GM12878 (cell line): ENCODE measurements around the gene KRTAP5-3. TPM values are rescaled to one million over a fixed set of nuclear protein-coding genes. Genes with fewer than 3 reads are reported as not detected.
"Not testable (repeated sequence)": the region's sequence is repeated elsewhere in the genome, so short reads cannot be mapped to it uniquely, and the experiment has no call there.

Source experiments
- ATAC-seq: fragments of 200-7000 bp; cut with Tn5 transposase; 3 replicates; pipeline ENCODE4 v1.9.1; 2020; ENCODE audit warnings: mild to moderate bottlenecking, moderate library complexity
- BruUV-seq: library from RNA; stranded (reverse); fragments of 400-500 nt; replicated peaks from 2 replicates; lab custom pipeline; 2021; lab: Mats Ljungman, UMichigan
- CTCF ChIA-PET: fragments of 300-600 bp; sonication (Branson Sonifier 250); formaldehyde crosslinking; extraction: SDS; loops from one replicate; lab custom pipeline; 2021; ENCODE audit warnings: inconsistent platforms; lab: Yijun Ruan, JAX
- POLR2A ChIA-PET: fragments of 350-600 bp; formaldehyde crosslinking; extraction: SDS; loops from one replicate; lab custom pipeline; 2021; ENCODE audit warnings: inconsistent platforms; lab: Charles Lee
- RAD21 ChIA-PET: fragments of 300-600 bp; sonication (Branson Sonifier 250); formaldehyde crosslinking; loops from one replicate; lab custom pipeline; 2023; ENCODE audit warnings: antibody characterized with exemption; ENCODE audit not compliant: unreplicated experiment; lab: Charles Lee
- SMC1A ChIA-PET: fragments of 300-600 bp; sonication (Branson Sonifier 250); formaldehyde crosslinking; loops from one replicate; lab custom pipeline; 2023; ENCODE audit not compliant: unreplicated experiment, uncharacterized antibody; lab: Charles Lee
- DNase-seq: peaks from one replicate; pipeline ENCODE4 v3.0.0-alpha.2; 2011; ENCODE audit warnings: low read depth, low spot score
- FAIRE-seq: peaks from 3 replicates; lab custom pipeline; 2011; peaks lifted over from hg19 to GRCh38; lab: Jason Lieb, UNC
- H2AFZ ChIP-seq: 2 replicates; pipeline ENCODE4 v1.6.0; 2011; ENCODE audit warnings: low read depth, low read length, control low read depth; ENCODE audit not compliant: control insufficient read depth
- H3K27ac ChIP-seq: 2 replicates; pipeline ENCODE4 v1.5.1; 2011; ENCODE audit warnings: control low read depth; ENCODE audit not compliant: control insufficient read depth, insufficient read depth
- H3K27me3 ChIP-seq, 2 experiments: replicated peaks in 1 of 2; 2 replicates each; pipeline versions ENCODE4 v1.6.0 to v1.6.1; 2011; ENCODE audit warnings: low read length in 1 of 2; ENCODE audit not compliant: control insufficient read depth in 2 of 2, insufficient read depth in 2 of 2
- H3K36me3 ChIP-seq, 2 experiments: 2 replicates each; pipeline ENCODE4 v1.5.1; 2011; ENCODE audit warnings: low read length in 1 of 2; ENCODE audit not compliant: control insufficient read depth in 2 of 2, insufficient read depth in 2 of 2
- H3K4me1 ChIP-seq: 2 replicates; pipeline ENCODE4 v1.6.1; 2011; ENCODE audit warnings: mild to moderate bottlenecking, low read length, moderate library complexity, mixed read lengths; ENCODE audit not compliant: control insufficient read depth, insufficient read depth
- H3K4me2 ChIP-seq: 2 replicates; pipeline ENCODE4 v1.6.0; 2011; ENCODE audit warnings: control low read depth; ENCODE audit not compliant: control insufficient read depth, insufficient read depth
- H3K4me3 ChIP-seq: fragments of 200-600 bp; sonication (generic); 2 replicates; pipeline ENCODE4 v1.5.1; 2016
- H3K79me2 ChIP-seq: 2 replicates; pipeline ENCODE4 v1.6.0; 2011; ENCODE audit warnings: low read length; ENCODE audit not compliant: control insufficient read depth, insufficient read depth
- H3K9ac ChIP-seq: 2 replicates; pipeline ENCODE4 v1.8.0; 2011; ENCODE audit warnings: low read length, control low read depth, mixed read lengths; ENCODE audit not compliant: control insufficient read depth, insufficient read depth
- H3K9me3 ChIP-seq: replicated peaks from 3 replicates; pipeline ENCODE4 v1.5.1; 2011; ENCODE audit warnings: mild to moderate bottlenecking, low read length; ENCODE audit not compliant: control insufficient read depth, insufficient read depth
- H4K20me1 ChIP-seq: 2 replicates; pipeline ENCODE4 v1.6.0; 2011; ENCODE audit not compliant: control insufficient read depth, insufficient read depth
- E2F8 ChIP-seq: fragments of 450-650 bp; IDR thresholded peaks from 2 replicates; pipeline ENCODE4 v1.6.1; 2018; ENCODE audit warnings: mild to moderate bottlenecking, low read depth, moderate library complexity; ENCODE audit not compliant: partially characterized antibody
- EED ChIP-seq: sonication (generic); IDR thresholded peaks from 2 replicates; pipeline ENCODE4 v1.6.1; 2016; ENCODE audit warnings: antibody characterized with exemption, low read depth
- JUNB ChIP-seq: IDR thresholded peaks from 2 replicates; pipeline ENCODE4 v1.6.1; 2016; ENCODE audit warnings: antibody characterized with exemption, mild to moderate bottlenecking
- MXI1 ChIP-seq: fragments of 150-350 bp; IDR thresholded peaks from 2 replicates; pipeline ENCODE4 v1.6.1; 2011; ENCODE audit warnings: low read depth, mild to moderate bottlenecking, inconsistent platforms, low read length, improper control_type of control experiment
- PKNOX1 ChIP-seq: fragments of 450-650 bp; IDR thresholded peaks from 2 replicates; pipeline ENCODE4 v1.6.1; 2016; ENCODE audit warnings: mild to moderate bottlenecking
- WGBS: methylation state at CpG from one replicate; pipeline ENCODE4 v1.1.6; 2016; ENCODE audit warnings: low lambda C conversion rate; ENCODE audit not compliant: insufficient replicate concordance, insufficient coverage; ENCODE audit errors: missing lambda C conversion rate; 5-methylcytosine and 5-hydroxymethylcytosine counted together
- in situ Hi-C: fragments of 300-500 bp; cut with MboI; formaldehyde crosslinking; loops from 9 replicates; pipeline ENCODE4 v1.14.3; 2018; ENCODE audit warnings: mixed read lengths
- intact Hi-C: fragments of 100-400 bp; cut with micrococcal nuclease; formaldehyde crosslinking; loops from one replicate; pipeline ENCODE4 v1.14.2; 2022; ENCODE audit not compliant: unreplicated experiment
- polyA plus RNA-seq, 11 experiments: library from polyadenylated mRNA; depleted of rRNA in 4 of 11; unstranded in 6 of 11; stranded (reverse) in 5 of 11; fragments of >200 nt; fragmentation: Nextera tagmentation in 4 of 11; fragmentation: Illumina TruSeq in 1 of 11; extraction: Ambion mirVana in 4 of 11; extraction: Trizol in 1 of 11; gene quantifications; 1 replicate in 1 of 11; 2 replicates in 10 of 11; pipeline versions ENCODE4 v1.2.1 to v1.2.3, GENCODE V29; 2011 to 2016; ENCODE audit warnings: inconsistent platforms in 2 of 11, missing spikeins in 2 of 11, low read depth in 1 of 11
- total RNA-seq, 4 experiments: library from RNA; depleted of rRNA in 3 of 4; stranded (reverse); fragments of >200 nt in 3 of 4; fragmentation: Illumina TruSeq in 1 of 4; extraction: Trizol in 1 of 4; gene quantifications; 2 replicates each; pipeline versions ENCODE4 v1.2.1 to v1.2.3, GENCODE V29; 2013 to 2021

KRTAP5-3 gene
- total and polyA plus RNA-seq, 10 of the 15 experiments (the other 5 are each of a cell fraction or from before 2014, with no cell fraction given) = not detected

GRCh38 chr11:1597994-1598380 is 10.3 kb downstream of the KRTAP5-3 start, which contains the start of gene KRTAP5-2 (continued):
- TF ChIP-seq E2F8 (no peak), JUNB (no peak), EED (no peak), MXI1 (no peak)

GRCh38 chr11:1597331-1597993 is 10.8 kb downstream of the KRTAP5-3 start:
- H3K36me3 ChIP-seq = no peaks in the 10 kb centered on the region
- intact Hi-C loops = no loop called here
- H3K9ac ChIP-seq = no peak overlapping the region
- no peak for TF ChIP-seq PKNOX1
- no peaks in the 10 kb centered on the region for H4K20me1 ChIP-seq
- no peak overlapping the region for H3K27ac ChIP-seq
- WGBS = 35% methylated on average over 10 of the region's 10 CpGs
- H3K79me2 ChIP-seq = no peaks in the 10 kb centered on the region
- H3K4me3 ChIP-seq = no peak overlapping the region
- H3K9me3 ChIP-seq = no peaks in the 10 kb centered on the region
- in situ Hi-C loops = no loop called here
- no TSS peak for BruUV-seq
- ChIA-PET POLR2A (interaction anchor here (0.7 kb wide), 1 partner anchor 26 kb away, joined by 4 read pairs; no protein-coding TSS in a partner anchor), SMC1A (interaction anchor here (1.8 kb wide), 1 partner anchor 29 kb away, joined by 4 read pairs; no protein-coding TSS in a partner anchor), RAD21 (no interaction called here), CTCF (interaction anchor here (1.2 kb wide), 1 partner anchor 16 kb away, joined by 3 read pairs; no protein-coding TSS in a partner anchor)
- no peak for FAIRE-seq
- H3K4me1 ChIP-seq = no peaks in the 10 kb centered on the region
- no peak for DNase-seq
- no peak overlapping the region for H3K4me2 ChIP-seq
- ATAC-seq = no peak
- H2AFZ ChIP-seq = no peak overlapping the region
- H3K27me3 ChIP-seq = no peaks in the 10 kb centered on the region; a peak in 2 of 4 replicates

GRCh38 chr11:1596576-1597121 is 11.6 kb downstream of the KRTAP5-3 start:
- RAD21 ChIA-PET, SMC1A ChIA-PET: not testable (repeated sequence)

More at GRCh38 chr11:1596576-1597121, 11.6 kb downstream of the KRTAP5-3 start:
- H2AFZ ChIP-seq, intact Hi-C loops, DNase-seq, H3K27ac ChIP-seq, CTCF ChIA-PET, POLR2A ChIA-PET, H3K4me3 ChIP-seq, in situ Hi-C loops, H3K9me3 ChIP-seq, FAIRE-seq, H3K79me2 ChIP-seq, ATAC-seq, H3K27me3 ChIP-seq, BruUV-seq, H3K9ac ChIP-seq, H3K4me1 ChIP-seq, H3K4me2 ChIP-seq, H4K20me1 ChIP-seq, H3K36me3 ChIP-seq: not testable (repeated sequence)
- 48% methylated on average over 19 of the region's 19 CpGs for WGBS
